ENCODE results near the gene MDP1.

The MDP1 gene

GRCh38 chr14:24215495-24216344 lies at the start of gene MDP1:
Gene MDP1 (minus strand): TSS chr14:24216066. CDS start chr14:24215955, 111 bp downstream.
- in situ Hi-C loops (cut with MboI; ENCODE audit: low sequenced_read_pairs) = no loop called here

GRCh38 chr14:24264298-24264697 lies 48.4 kb upstream of the MDP1 start:
- in situ Hi-C loops (cut with MboI; ENCODE audit: low sequenced_read_pairs) = no loop called here

- in situ Hi-C loops (cut with MboI; ENCODE audit: low sequenced_read_pairs) = no loop called here
These were observed 48.0 kb upstream of the MDP1 start for GRCh38 chr14:24263848-24264247.

GRCh38 chr14:24262821-24263733 lies 47.2 kb upstream of the MDP1 start, which contains the start of gene TGM1:
Gene TGM1 (minus strand): TSS chr14:24263177. CDS start chr14:24262352, 825 bp downstream.
- in situ Hi-C loops (cut with MboI; ENCODE audit: low sequenced_read_pairs) = no loop called here

- in situ Hi-C loops (cut with MboI; ENCODE audit: low sequenced_read_pairs) = no loop called here
These were observed 46.1 kb upstream of the MDP1 start for GRCh38 chr14:24261969-24262327.

- in situ Hi-C loops (cut with MboI; ENCODE audit: low sequenced_read_pairs) = no loop called here
These were observed 45.5 kb upstream of the MDP1 start for GRCh38 chr14:24261256-24261968.

- in situ Hi-C loops (cut with MboI; ENCODE audit: low sequenced_read_pairs) = no loop called here
These were observed 44.9 kb upstream of the MDP1 start for GRCh38 chr14:24260780-24261157.

- in situ Hi-C loops (cut with MboI; ENCODE audit: low sequenced_read_pairs) = no loop called here
These were observed 44.3 kb upstream of the MDP1 start for GRCh38 chr14:24260026-24260779.

GRCh38 chr14:24259282-24260025 lies 43.6 kb upstream of the MDP1 start:
- in situ Hi-C loops (cut with MboI; ENCODE audit: low sequenced_read_pairs) = no loop called here

- in situ Hi-C loops (cut with MboI; ENCODE audit: low sequenced_read_pairs) = no loop called here
These were observed 42.8 kb upstream of the MDP1 start for GRCh38 chr14:24258548-24259265.

- in situ Hi-C loops (cut with MboI; ENCODE audit: low sequenced_read_pairs) = no loop called here
These were observed 42.3 kb upstream of the MDP1 start for GRCh38 chr14:24258119-24258518.

GRCh38 chr14:24256960-24257359 lies 41.1 kb upstream of the MDP1 start:
- in situ Hi-C loops (cut with MboI; ENCODE audit: low sequenced_read_pairs) = no loop called here

GRCh38 chr14:24255931-24256711 lies 40.3 kb upstream of the MDP1 start:
- in situ Hi-C loops (cut with MboI; ENCODE audit: low sequenced_read_pairs) = no loop called here

GRCh38 chr14:24255438-24255837 lies 39.6 kb upstream of the MDP1 start:
- in situ Hi-C loops (cut with MboI; ENCODE audit: low sequenced_read_pairs) = no loop called here

- in situ Hi-C loops (cut with MboI; ENCODE audit: low sequenced_read_pairs) = no loop called here
These were observed 38.9 kb upstream of the MDP1 start for GRCh38 chr14:24254630-24255392.

GRCh38 chr14:24253936-24254335 lies 38.1 kb upstream of the MDP1 start:
- in situ Hi-C loops (cut with MboI; ENCODE audit: low sequenced_read_pairs) = no loop called here

- in situ Hi-C loops (cut with MboI; ENCODE audit: low sequenced_read_pairs) = no loop called here
These were observed 36.6 kb upstream of the MDP1 start for GRCh38 chr14:24252289-24253124.

Measured in HL-60/S4 (cell line).